ENCODE results near the gene ARHGAP15. TPM values are rescaled to one million over a fixed set of nuclear protein-coding genes. Genes with fewer than 3 reads are reported as not detected.

Gene ARHGAP15
- total RNA-seq, 1 experiment from 2014 or later = not detected

- intact Hi-C loops (cut with micrococcal nuclease; ENCODE audit: unreplicated experiment) = no loop called here
- Histone ChIP-seq H2AFZ (no peak overlapping the region), H3K4me3 (no peak overlapping the region), H3K27me3 (ENCODE audit: insufficient read depth, low read depth) (no peaks in the 10 kb centered on the region), H3F3A (ENCODE audit: insufficient read depth, low read depth) (no peaks in the 10 kb centered on the region), H3K4me1 (replicated peaks; ENCODE audit: insufficient read depth) (no peaks in the 10 kb centered on the region), H3K9me3 (ENCODE audit: insufficient read depth, low read depth) (no peaks in the 10 kb centered on the region), H3K4me2 (no peak overlapping the region), H3K27ac (no peak overlapping the region), H3K9me2 (ENCODE audit: insufficient read depth) (no peaks in the 10 kb centered on the region), H4K20me1 (ENCODE audit: insufficient read depth) (no peaks in the 10 kb centered on the region), H3K79me2 (ENCODE audit: low read depth) (no peaks in the 10 kb centered on the region), H3K36me3 (ENCODE audit: low read depth) (no peaks in the 10 kb centered on the region)
- BruUV-seq (replicated peaks) = no TSS peak
- ChIA-PET POLR2A (ENCODE audit: unreplicated experiment) (no interaction called here), CTCF (no interaction called here)
- DNase-seq = no peak
- TF ChIP-seq CTCF (conservative IDR thresholded peaks at IDR 0.05) = no peak
Measured at GRCh38 chr2:143558665-143559064, 429.4 kb downstream of the ARHGAP15 start.

- Histone ChIP-seq H3K27ac (no peak overlapping the region), H4K20me1 (ENCODE audit: insufficient read depth) (no peaks in the 10 kb centered on the region), H3K9me2 (ENCODE audit: insufficient read depth) (no peaks in the 10 kb centered on the region), H3K4me1 (replicated peaks; ENCODE audit: insufficient read depth) (no peaks in the 10 kb centered on the region), H3K36me3 (ENCODE audit: low read depth) (no peaks in the 10 kb centered on the region), H3K4me2 (no peak overlapping the region), H2AFZ (no peak overlapping the region), H3K79me2 (ENCODE audit: low read depth) (no peaks in the 10 kb centered on the region), H3F3A (ENCODE audit: insufficient read depth, low read depth) (no peaks in the 10 kb centered on the region), H3K9me3 (ENCODE audit: insufficient read depth, low read depth) (no peaks in the 10 kb centered on the region), H3K27me3 (ENCODE audit: insufficient read depth, low read depth) (no peaks in the 10 kb centered on the region), H3K4me3 (no peak overlapping the region)
- CTCF ChIA-PET = no interaction called here
- DNase-seq = no peak
- POLR2A ChIA-PET (ENCODE audit: unreplicated experiment) = no interaction called here
- TF ChIP-seq CTCF (conservative IDR thresholded peaks at IDR 0.05) (no peak), EZH2 (IDR thresholded peaks at IDR 0.05; ENCODE audit: low read depth) (no peak)
- BruUV-seq (replicated peaks) = no TSS peak
- intact Hi-C loops (cut with micrococcal nuclease; ENCODE audit: unreplicated experiment) = no loop called here
Measured at GRCh38 chr2:143559147-143559546, 429.9 kb downstream of the ARHGAP15 start.

- no TSS peak for BruUV-seq (replicated peaks)
- intact Hi-C loops (cut with micrococcal nuclease; ENCODE audit: unreplicated experiment) = no loop called here
- TF ChIP-seq CTCF (conservative IDR thresholded peaks at IDR 0.05) (no peak), EZH2 (IDR thresholded peaks at IDR 0.05; ENCODE audit: low read depth) (no peak)
- POLR2A ChIA-PET (ENCODE audit: unreplicated experiment) = no interaction called here
- Histone ChIP-seq H3K36me3 (ENCODE audit: low read depth) (no peaks in the 10 kb centered on the region), H4K20me1 (ENCODE audit: insufficient read depth) (no peaks in the 10 kb centered on the region), H3K4me3 (no peak overlapping the region), H3K9me2 (ENCODE audit: insufficient read depth) (no peaks in the 10 kb centered on the region), H2AFZ (no peak overlapping the region), H3K4me2 (no peak overlapping the region), H3K4me1 (replicated peaks; ENCODE audit: insufficient read depth) (no peaks in the 10 kb centered on the region), H3K79me2 (ENCODE audit: low read depth) (no peaks in the 10 kb centered on the region), H3F3A (ENCODE audit: insufficient read depth, low read depth) (no peaks in the 10 kb centered on the region), H3K27ac (no peak overlapping the region), H3K27me3 (ENCODE audit: insufficient read depth, low read depth) (no peaks in the 10 kb centered on the region), H3K9me3 (ENCODE audit: insufficient read depth, low read depth) (no peaks in the 10 kb centered on the region)
- CTCF ChIA-PET = no interaction called here
- no peak for DNase-seq
Measured at GRCh38 chr2:143560724-143561123, 431.5 kb downstream of the ARHGAP15 start.
